HG03097 (cell line): ENCODE measurements around the gene ST7L.
"Not testable (repeated sequence)": the region's sequence is repeated elsewhere in the genome, so short reads cannot be mapped to it uniquely, and the experiment has no call there.

Source experiments
- ATAC-seq: cut with Tn5 transposase; IDR thresholded peaks from one replicate; pipeline ENCODE4 v1.9.1; 2021; ENCODE audit not compliant: unreplicated experiment, low FRiP score

Gene ST7L

DNA sequence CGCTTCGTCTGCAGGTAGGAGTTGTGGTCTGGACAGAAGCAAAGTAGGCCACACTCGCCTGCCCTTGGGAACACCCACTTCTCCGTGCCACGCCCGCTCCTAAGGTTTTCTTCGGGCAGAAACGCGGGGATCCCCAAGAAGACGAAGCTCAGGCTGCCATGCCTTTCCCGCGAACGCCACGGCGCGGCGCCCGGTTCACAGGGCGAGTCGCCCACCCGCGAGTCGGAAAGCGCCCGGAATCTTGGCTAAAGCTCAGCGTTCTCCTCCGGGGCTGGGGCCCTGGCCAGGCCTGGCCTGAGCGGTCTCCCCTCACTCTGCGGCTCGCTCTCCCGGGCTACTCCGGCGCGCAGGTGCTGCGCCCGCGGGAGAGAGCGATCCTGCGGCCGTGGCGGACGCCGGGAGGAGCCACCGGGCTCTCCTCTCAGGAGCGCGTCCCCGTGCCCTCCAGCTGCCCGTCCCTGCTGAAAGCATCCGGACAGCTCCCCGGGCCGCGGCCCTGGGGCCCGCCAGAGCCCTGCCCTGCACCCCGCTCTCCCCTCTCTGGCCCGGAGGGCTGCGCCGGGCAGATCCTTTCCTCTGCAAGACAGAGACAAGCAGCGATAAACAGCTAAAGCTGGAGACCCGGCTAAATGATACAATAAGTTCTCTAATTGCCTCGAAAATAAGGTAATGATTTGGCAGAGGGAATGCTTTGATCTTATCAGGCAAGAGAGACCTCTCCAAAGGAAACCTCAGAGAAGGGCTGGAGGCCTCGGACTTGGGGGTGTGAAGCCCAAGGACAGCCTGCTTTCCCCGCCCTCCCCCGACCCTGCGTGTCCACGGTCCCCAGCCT, 116.9 kb downstream of the ST7L start:
- no peak for ATAC-seq

DNA sequence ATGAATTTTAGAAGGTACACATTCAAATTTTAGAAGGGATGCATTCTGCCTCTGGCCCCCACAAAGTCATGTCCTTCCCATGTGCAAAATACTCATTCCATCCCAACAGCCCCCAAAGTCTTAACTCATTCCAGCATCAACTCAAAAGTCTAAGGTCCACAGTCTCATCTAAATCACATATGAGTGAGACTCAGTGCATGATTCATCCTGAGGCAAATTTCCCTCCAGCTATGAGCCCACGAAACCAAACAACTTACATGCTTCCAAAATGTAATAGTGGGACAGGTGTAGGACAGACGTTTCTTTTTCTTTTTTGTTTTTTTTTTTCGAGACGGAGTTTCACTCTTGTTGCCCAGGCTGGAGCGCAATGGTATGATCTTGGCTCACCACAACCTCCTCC, 122.7 kb downstream of the ST7L start:
- ATAC-seq: no peak

DNA sequence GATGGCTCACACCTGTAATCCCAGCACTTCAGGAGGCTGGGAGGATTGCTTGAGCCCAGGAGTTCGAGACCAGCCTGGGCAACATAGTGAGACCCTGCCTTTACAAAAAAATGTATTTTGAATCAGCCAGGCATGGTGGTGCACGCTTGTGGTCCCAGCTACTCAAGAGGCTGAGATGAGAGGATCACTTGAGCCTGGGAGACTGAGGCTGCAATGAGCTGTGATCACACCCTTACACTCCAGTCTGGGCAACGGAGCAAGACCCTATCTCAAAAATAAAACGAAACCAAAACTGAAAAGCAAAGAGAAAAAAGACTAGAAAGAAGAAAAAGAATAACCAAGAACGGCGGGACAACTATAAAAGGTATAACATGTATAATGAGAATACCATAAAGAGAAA, 125.6 kb downstream of the ST7L start:
- ATAC-seq: no peak

DNA sequence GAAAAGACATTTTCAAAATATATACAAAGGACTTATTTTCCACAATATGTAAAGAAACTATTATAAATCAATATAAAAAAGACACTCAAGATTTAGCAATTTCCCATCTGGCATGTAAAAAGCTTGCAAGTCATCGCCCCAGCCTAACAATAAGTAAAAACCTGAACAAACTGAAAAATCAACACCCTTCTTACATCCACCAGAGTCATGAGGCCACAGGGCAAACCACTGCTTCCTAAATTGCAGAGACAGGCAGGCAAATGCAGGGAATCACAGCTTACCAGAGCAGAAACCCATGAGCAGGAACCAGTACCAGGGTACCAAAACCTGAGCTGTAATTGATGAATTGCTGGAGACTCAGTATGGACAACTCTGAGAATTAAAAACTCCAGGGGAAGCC, 126.9 kb downstream of the ST7L start:
- ATAC-seq: no peak

DNA sequence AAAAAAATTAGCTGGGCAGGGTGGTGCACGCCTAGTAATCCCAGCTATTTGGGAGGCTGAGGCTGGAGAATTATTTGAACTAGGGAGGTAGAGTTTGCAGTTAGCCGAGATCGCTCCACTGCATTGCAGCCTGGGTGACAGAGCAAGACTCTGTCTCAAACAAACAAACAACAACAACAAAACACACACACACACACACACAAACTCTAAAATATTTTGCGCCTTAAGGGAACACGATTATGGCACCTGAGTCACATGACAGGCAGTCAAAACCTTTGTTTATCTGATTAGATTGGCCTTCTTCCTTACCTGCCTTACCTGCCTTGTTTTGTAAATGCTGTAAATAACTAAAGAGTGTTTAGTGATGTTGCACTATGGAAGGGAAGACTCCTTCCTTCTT, 130.8 kb downstream of the ST7L start:
- no peak for ATAC-seq

DNA sequence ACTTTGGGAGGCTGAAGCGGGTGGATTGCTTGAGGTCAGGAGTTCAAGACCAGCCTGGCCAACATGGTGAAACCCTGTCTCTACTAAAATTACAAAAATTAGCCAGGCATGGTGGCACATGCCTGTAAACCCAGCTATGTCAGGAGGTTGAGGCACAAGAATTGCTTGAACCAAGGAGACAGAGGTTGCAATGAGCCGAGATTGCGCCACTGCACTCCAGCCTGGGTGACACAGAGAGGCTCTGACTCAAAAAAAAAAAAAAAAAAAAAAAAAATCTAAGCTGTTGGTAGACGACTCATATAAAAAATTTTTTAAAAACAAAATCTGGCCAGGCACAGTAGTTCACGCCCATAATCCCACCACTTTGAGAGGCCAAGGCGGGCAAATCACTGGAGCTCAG, 131.3 kb downstream of the ST7L start:
- ATAC-seq: not testable (repeated sequence)

DNA sequence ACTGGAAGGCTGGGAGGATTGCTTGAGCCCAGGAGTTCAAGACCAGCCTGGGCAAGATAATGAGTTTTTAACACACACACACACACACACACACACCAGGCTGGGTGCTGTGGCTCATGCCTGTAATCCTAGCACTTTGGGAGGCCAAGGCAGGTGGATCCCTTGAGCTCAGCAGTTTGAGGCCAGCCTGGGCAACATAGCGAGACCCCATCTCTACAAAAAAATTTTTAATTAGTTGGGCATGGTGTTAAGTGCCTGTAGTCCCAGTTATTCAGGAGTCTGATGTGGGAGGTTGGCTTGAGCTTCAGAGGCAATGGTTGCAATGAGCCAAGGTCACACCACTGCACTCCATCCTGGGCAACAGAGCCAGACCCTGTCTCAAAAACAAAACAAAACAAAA, 132.9 kb downstream of the ST7L start:
- ATAC-seq: not testable (repeated sequence)

DNA sequence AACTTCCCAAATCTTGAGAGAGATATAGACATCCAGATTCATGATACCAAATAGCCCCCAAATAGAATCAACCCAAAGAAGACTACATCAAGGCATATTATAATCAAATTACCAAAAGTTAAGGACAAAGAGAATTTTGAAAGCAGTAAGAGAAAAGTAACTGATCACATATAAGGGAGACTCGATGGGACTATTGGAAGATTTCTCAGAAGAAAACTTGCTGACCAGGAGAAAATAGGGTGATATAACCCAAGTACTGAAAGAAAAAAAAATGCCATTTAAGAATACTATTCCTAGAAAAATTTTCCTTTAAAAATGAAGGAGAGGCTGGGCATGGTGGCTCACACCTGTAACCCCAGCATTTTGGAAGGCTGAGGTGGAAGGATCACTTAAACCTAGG, 140.6 kb downstream of the ST7L start:
- ATAC-seq: no peak

DNA sequence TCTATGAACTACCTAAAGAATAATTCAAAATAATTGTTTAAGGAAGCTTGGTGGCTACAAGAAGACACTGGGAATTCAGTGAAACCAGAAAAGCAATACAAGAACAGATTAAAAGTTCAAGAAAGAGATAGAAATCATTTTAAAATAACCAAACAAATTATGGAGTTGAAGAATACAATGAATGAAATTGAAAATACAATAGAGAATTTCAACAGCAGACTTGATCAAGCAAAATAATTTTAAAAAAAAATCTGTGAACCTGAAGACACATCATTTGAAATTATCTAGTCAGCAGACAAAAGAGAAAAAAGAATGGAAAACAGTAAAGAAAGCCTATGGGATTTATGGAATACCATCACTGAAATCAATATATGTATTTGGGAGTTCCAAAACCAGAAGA, 141.4 kb downstream of the ST7L start:
- no peak for ATAC-seq
